ENCODE data around the gene GIT1. TPM values are rescaled to one million over a fixed set of nuclear protein-coding genes. Genes with fewer than 3 reads are reported as not detected.

Gene GIT1
- polyA plus RNA-seq, 1 experiment = 32.0 TPM

GRCh38 chr17:29590411-29591145 is 1.1 kb upstream of the GIT1 start:
- TF ChIP-seq, protein P1, sequence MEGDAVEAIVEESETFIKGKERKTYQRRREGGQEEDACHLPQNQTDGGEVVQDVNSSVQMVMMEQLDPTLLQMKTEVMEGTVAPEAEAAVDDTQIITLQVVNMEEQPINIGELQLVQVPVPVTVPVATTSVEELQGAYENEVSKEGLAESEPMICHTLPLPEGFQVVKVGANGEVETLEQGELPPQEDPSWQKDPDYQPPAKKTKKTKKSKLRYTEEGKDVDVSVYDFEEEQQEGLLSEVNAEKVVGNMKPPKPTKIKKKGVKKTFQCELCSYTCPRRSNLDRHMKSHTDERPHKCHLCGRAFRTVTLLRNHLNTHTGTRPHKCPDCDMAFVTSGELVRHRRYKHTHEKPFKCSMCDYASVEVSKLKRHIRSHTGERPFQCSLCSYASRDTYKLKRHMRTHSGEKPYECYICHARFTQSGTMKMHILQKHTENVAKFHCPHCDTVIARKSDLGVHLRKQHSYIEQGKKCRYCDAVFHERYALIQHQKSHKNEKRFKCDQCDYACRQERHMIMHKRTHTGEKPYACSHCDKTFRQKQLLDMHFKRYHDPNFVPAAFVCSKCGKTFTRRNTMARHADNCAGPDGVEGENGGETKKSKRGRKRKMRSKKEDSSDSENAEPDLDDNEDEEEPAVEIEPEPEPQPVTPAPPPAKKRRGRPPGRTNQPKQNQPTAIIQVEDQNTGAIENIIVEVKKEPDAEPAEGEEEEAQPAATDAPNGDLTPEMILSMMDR (IDR thresholded peaks at IDR 0.05; ENCODE audit: insufficient read depth, low read depth, low read length) = no peak
- H3K36me3 ChIP-seq (ENCODE audit: control insufficient read depth, insufficient read depth, low read length) = peaks cover 3% of the 10 kb centered on the region
- ChIA-PET CTCF (interaction anchor here (0.7 to 4.7 kb wide), 13 partner anchors 10 to 466 kb away, joined by 3 to 61 read pairs (median 5); partner anchors contain the start of genes ABHD15 and TP53I13), POLR2A (interaction anchor here (0.7 kb wide), 1 partner anchor 218 kb away, joined by 5 read pairs; no protein-coding TSS in a partner anchor)
- DNase-seq (ENCODE audit: low read depth) = no peak
- no peaks in the 10 kb centered on the region for H3K27me3 ChIP-seq (ENCODE audit: control insufficient read depth, insufficient read depth, low read length)
- H3K4me3 ChIP-seq (ENCODE audit: low read depth, low read length) = peak overlapping the region; percentile 47

- peaks cover 3% of the 10 kb centered on the region for H3K36me3 ChIP-seq (ENCODE audit: control insufficient read depth, insufficient read depth, low read length)
- TF ChIP-seq, protein P1 (IDR thresholded peaks at IDR 0.05; ENCODE audit: insufficient read depth, low read depth, low read length) = no peak
- ChIA-PET POLR2A (no interaction called here), CTCF (interaction anchor here (0.7 to 2.5 kb wide), 8 partner anchors 10 to 343 kb away, joined by 3 to 18 read pairs (median 4); partner anchors contain the start of gene ABHD15)
- H3K4me3 ChIP-seq (ENCODE audit: low read depth, low read length) = peak overlapping the region; percentile 79
- no peak for DNase-seq (ENCODE audit: low read depth)
- H3K27me3 ChIP-seq (ENCODE audit: control insufficient read depth, insufficient read depth, low read length) = no peaks in the 10 kb centered on the region
These were observed 661 bp downstream of the GIT1 start for GRCh38 chr17:29588562-29589411.

DNA sequence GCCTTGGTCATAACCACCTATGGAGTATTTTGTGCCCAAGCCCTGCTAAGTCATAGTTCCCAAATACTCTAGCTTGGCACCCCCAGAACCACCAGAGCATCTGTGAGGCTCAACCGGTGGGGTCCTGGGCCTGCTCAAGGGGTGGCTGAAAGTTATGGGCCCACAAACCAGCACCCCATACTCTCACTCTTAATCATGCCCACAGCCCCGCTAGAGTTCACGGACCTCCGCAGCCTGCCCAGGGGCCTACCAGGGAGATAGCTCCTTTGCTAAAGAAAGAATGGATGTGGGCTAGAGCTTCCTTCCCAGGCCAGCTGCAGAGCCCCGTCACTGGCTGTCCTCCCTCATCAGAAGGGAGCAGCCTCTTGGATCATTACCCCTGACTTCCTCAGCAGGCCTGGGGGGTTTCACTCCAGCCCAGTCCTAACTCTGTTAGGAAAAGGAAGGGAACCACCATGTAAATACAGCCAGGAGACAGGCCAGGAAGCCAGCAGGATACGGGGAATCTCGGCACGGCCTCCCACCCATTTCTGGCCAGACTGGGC is 1.4 kb downstream of the GIT1 start:
- ChIA-PET CTCF (interaction anchor here (0.6 to 2.5 kb wide), 10 partner anchors 9 to 343 kb away, joined by 3 to 18 read pairs (median 3); partner anchors contain the start of gene ABHD15), POLR2A (no interaction called here)
- H3K27me3 ChIP-seq (ENCODE audit: control insufficient read depth, insufficient read depth, low read length) = no peaks in the 10 kb centered on the region
- H3K4me3 ChIP-seq (ENCODE audit: low read depth, low read length) = peak overlapping the region; percentile 79
- DNase-seq (ENCODE audit: low read depth) = no peak
- peaks cover 5% of the 10 kb centered on the region for H3K36me3 ChIP-seq (ENCODE audit: control insufficient read depth, insufficient read depth, low read length)
- TF ChIP-seq, protein P1 (IDR thresholded peaks at IDR 0.05; ENCODE audit: insufficient read depth, low read depth, low read length) = no peak

- Histone ChIP-seq H3K4me3 (ENCODE audit: low read depth, low read length) (peak overlapping the region; percentile 79), H3K27me3 (ENCODE audit: control insufficient read depth, insufficient read depth, low read length) (no peaks in the 10 kb centered on the region), H3K36me3 (ENCODE audit: control insufficient read depth, insufficient read depth, low read length) (peaks cover 8% of the 10 kb centered on the region)
- DNase-seq (ENCODE audit: low read depth) = no peak
- POLR2A ChIA-PET = no interaction called here
- TF ChIP-seq, protein P1 (IDR thresholded peaks at IDR 0.05; ENCODE audit: insufficient read depth, low read depth, low read length) = no peak
- CTCF ChIA-PET = interaction anchor here (0.6 to 2.5 kb wide), 8 partner anchors 9 to 218 kb away, joined by 3 to 18 read pairs (median 3); partner anchors contain the start of gene ABHD15
These were observed 1.9 kb downstream of the GIT1 start for GRCh38 chr17:29587591-29587990.
